NB4 (cell line): ENCODE results near the gene CCDC127.

Experiments
- POLR2A ChIP-seq: IDR thresholded peaks from 2 replicates; pipeline ENCODE4 v1.6.1; 2011; ENCODE audit warnings: mild to moderate bottlenecking; ENCODE audit not compliant: insufficient read length; ENCODE audit errors: extremely low read depth
- TF ChIP-seq, protein P1 (sequence below): IDR thresholded peaks from one replicate; pipeline ENCODE4 v1.5.1; 2012; ENCODE audit warnings: low read depth, low read length

DNA sequence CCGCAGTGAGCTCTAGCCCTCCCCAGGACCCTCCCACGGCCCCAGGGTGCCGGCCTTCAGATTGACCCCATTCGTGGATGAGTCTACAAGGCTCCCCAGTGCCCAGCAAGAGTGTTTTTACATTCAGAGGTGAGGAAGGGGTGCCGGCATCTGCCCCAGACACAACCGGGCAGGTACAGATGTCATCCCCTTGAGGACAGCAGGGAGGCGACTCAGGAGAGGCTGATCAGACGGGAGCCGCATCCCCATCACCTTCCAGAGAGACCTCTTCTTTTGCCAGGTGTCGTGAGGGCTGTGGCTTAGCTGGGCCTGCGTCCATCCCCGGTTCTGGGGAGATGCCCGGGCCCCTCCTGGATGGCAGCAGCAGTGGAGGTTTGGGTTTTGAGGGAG is 30.9 kb downstream of the CCDC127 start:
- TF ChIP-seq, protein P1, sequence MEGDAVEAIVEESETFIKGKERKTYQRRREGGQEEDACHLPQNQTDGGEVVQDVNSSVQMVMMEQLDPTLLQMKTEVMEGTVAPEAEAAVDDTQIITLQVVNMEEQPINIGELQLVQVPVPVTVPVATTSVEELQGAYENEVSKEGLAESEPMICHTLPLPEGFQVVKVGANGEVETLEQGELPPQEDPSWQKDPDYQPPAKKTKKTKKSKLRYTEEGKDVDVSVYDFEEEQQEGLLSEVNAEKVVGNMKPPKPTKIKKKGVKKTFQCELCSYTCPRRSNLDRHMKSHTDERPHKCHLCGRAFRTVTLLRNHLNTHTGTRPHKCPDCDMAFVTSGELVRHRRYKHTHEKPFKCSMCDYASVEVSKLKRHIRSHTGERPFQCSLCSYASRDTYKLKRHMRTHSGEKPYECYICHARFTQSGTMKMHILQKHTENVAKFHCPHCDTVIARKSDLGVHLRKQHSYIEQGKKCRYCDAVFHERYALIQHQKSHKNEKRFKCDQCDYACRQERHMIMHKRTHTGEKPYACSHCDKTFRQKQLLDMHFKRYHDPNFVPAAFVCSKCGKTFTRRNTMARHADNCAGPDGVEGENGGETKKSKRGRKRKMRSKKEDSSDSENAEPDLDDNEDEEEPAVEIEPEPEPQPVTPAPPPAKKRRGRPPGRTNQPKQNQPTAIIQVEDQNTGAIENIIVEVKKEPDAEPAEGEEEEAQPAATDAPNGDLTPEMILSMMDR = no peak
- TF ChIP-seq POLR2A = no peak
